ENCODE measurements around the gene MYL4.

- TF ChIP-seq ELF4 (IDR thresholded peaks at IDR 0.05) (no peak), FOXA1 (IDR thresholded peaks at IDR 0.05) (no peak), SP1 (IDR thresholded peaks at IDR 0.05) (no peak), LEF1 (IDR thresholded peaks at IDR 0.05; ENCODE audit: borderline replicate concordance) (no peak), CTBP1 (IDR thresholded peaks at IDR 0.05; ENCODE audit: borderline replicate concordance) (no peak), FOXM1 (IDR thresholded peaks at IDR 0.05; ENCODE audit: borderline replicate concordance) (no peak), SUZ12 (IDR thresholded peaks at IDR 0.05) (no peak), BHLHE40 (IDR thresholded peaks at IDR 0.05; ENCODE audit: borderline replicate concordance) (no peak), TARDBP (IDR thresholded peaks at IDR 0.05) (no peak)
These were observed 13.9 kb downstream of the MYL4 start for GRCh38 chr17:47223007-47223406.

All from HEK293T (cell line).